Diencephalon (tissue), 1 donor: Measurements from ENCODE around the gene TRPM1. TPM values are rescaled to one million over a fixed set of nuclear protein-coding genes. Genes with fewer than 3 reads are reported as not detected.
A peak's percentile ranks its signal among the peaks of the same experiment; 100 is the strongest.

ENCODE experiments used
- small RNA-seq: library from RNA; depleted of rRNA; stranded (forward); fragments of <200 nt; gene quantifications from one replicate; pipeline ENCODE3, GENCODE V24; 2014
- total RNA-seq: library from RNA; depleted of rRNA; stranded (reverse); fragments of >200 nt; gene quantifications from one replicate; pipeline ENCODE4 v1.2.3, GENCODE V29; 2014

TRPM1 gene
- total RNA-seq, result not detected

GRCh38 chr15:31101262-31102038 lies at the start of gene TRPM1:
Gene TRPM1 (minus strand): TSS chr15:31101725. CDS start chr15:31081355, 20,370 bp downstream.

GRCh38 chr15:30991255-30992235 lies 110.0 kb downstream of the TRPM1 start, which contains the start of gene MTMR10:
Gene MTMR10 (minus strand): TSS chr15:30991628. CDS start chr15:30991506, 122 bp downstream.

Small RNA genes within 50 kb of the gene (small RNA-seq; reads per million reads assigned to genes)
- gene MIR211 (0.28 reads per million, percentile 16 among the genes with 10 or more reads in this experiment), gene RNU6-466P (not detected)

Other genes starting within 250 kb of the TRPM1 start
- 30.7 TPM for gene FAN1, start 197.8 kb downstream of the TRPM1 start, total RNA-seq
- gene MTMR10, start 110.1 kb downstream of the TRPM1 start, total RNA-seq, result 16.8 TPM
- 32.1 TPM for gene KLF13, start 225.1 kb upstream of the TRPM1 start, total RNA-seq